ENCODE data around the gene BMP5. TPM values are rescaled to one million over a fixed set of nuclear protein-coding genes. Genes with fewer than 3 reads are reported as not detected.

BMP5 gene
- total RNA-seq (10 to 100 TPM; 10.7 to 88.7 TPM), polyA plus RNA-seq (1 to 10 TPM; 1.2 to 2.1 TPM)
- long read RNA-seq, donor 1, transcript BMP5-201 (7 exons, 3,952 nt), result major isoform, 18 of 29 reads
- long read RNA-seq, donor 1, partial matches to known transcripts, result 11 of 29 reads
- long read RNA-seq, donor 1, other reads (novel, unspliced or antisense), result 0 of 29 reads
- long read RNA-seq, donor 2, partial matches to known transcripts, result 7 of 10 reads
- long read RNA-seq, donor 2, other reads (novel, unspliced or antisense), result 0 of 10 reads
- long read RNA-seq, donor 3, transcript BMP5-201 (7 exons, 3,952 nt), result major isoform, 16 of 28 reads
- long read RNA-seq, donor 3, partial matches to known transcripts, result 12 of 28 reads
- long read RNA-seq, donor 3, other reads (novel, unspliced or antisense), result 0 of 28 reads
- long read RNA-seq, donor 4, partial matches to known transcripts, result 14 of 18 reads
- long read RNA-seq, donor 4, other reads (novel, unspliced or antisense), result 0 of 18 reads
- long read RNA-seq, donor 5, transcript BMP5-201 (7 exons, 3,952 nt), result major isoform, 12 of 19 reads
- long read RNA-seq, donor 5, partial matches to known transcripts, result 7 of 19 reads
- long read RNA-seq, donor 5, other reads (novel, unspliced or antisense), result 0 of 19 reads

- peak within 1 kb of the TSS; percentile 21 to 68 for H3K27ac ChIP-seq (ENCODE audit: low read depth in 1 of 2, low read length in 1 of 2)
- TF ChIP-seq CTCF (IDR thresholded peaks at IDR 0.05; ENCODE audit: control extremely low read depth, extremely low read depth), result no peak
- no peak within 1 kb of the TSS for H3K4me3 ChIP-seq
- no peak for ATAC-seq (ENCODE audit: insufficient read depth, low FRiP score)
- 50 to 65% methylated on average over 2 of the region's 2 CpGs for WGBS, 2 donors
- H3K9ac ChIP-seq (ENCODE audit: insufficient read depth in 1 of 2, low read length in 2 of 2), result peak within 1 kb of the TSS; percentile 75 to 92
- H3K36me3 ChIP-seq (ENCODE audit: control insufficient read depth in 4 of 4, insufficient read depth in 4 of 4, low read length in 4 of 4), result peaks cover 0 to 10% (median 0%) of the 10 kb centered on the region in 4 donors
- H3K9me3 ChIP-seq (ENCODE audit: control insufficient read depth in 4 of 4, insufficient read depth in 3 of 4, low read length in 3 of 4), result no peaks in the 10 kb centered on the region
- H3K27me3 ChIP-seq (ENCODE audit: control insufficient read depth in 3 of 3, insufficient read depth in 3 of 3, low read length in 2 of 3), result no peaks in the 10 kb centered on the region
- peaks cover 0 to 23% (median 2%) of the 10 kb centered on the region in 5 donors for H3K4me1 ChIP-seq (ENCODE audit: control insufficient read depth in 5 of 5, insufficient read depth in 5 of 5, low read length in 5 of 5)
- peak; percentile 51 to 96 (median 96) for DNase-seq
Measured at GRCh38 chr6:55875400-55875799, at the start of gene BMP5. BMP5 (minus strand) TSS chr6:55875590; CDS start chr6:55874865, 725 bp downstream.

- Histone ChIP-seq H3K4me1 (ENCODE audit: control insufficient read depth in 5 of 5, insufficient read depth in 5 of 5, low read length in 5 of 5) (peaks cover 0 to 3% (median 0%) of the 10 kb centered on the region in 5 donors), H3K36me3 (ENCODE audit: control insufficient read depth in 4 of 4, insufficient read depth in 4 of 4, low read length in 4 of 4) (no peaks in the 10 kb centered on the region), H3K27me3 (ENCODE audit: control insufficient read depth in 3 of 3, insufficient read depth in 3 of 3, low read length in 2 of 3) (no peaks in the 10 kb centered on the region), H3K9me3 (ENCODE audit: control insufficient read depth in 4 of 4, insufficient read depth in 3 of 4, low read length in 3 of 4) (no peaks in the 10 kb centered on the region), H3K27ac (ENCODE audit: low read depth in 1 of 2, low read length in 1 of 2) (no peak overlapping the region), H3K4me3 (no peak overlapping the region), H3K9ac (ENCODE audit: insufficient read depth in 1 of 2, low read length in 2 of 2) (no peak overlapping the region)
- TF ChIP-seq CTCF (IDR thresholded peaks at IDR 0.05; ENCODE audit: control extremely low read depth, extremely low read depth), result no peak
- ATAC-seq (ENCODE audit: insufficient read depth, low FRiP score) (no peak), DNase-seq (no peak)
Measured at GRCh38 chr6:55922406-55922805, 47.0 kb upstream of the BMP5 start.

GRCh38 chr6:55919716-55920308 is 44.4 kb upstream of the BMP5 start:
- no peak overlapping the region for H3K9ac ChIP-seq (ENCODE audit: insufficient read depth in 1 of 2, low read length in 2 of 2)
- H3K4me3 ChIP-seq, result no peak overlapping the region
- WGBS, 2 donors, result 80 to 83% methylated on average over 5 of the region's 5 CpGs
- no peaks in the 10 kb centered on the region for H3K36me3 ChIP-seq (ENCODE audit: control insufficient read depth in 4 of 4, insufficient read depth in 4 of 4, low read length in 4 of 4)
- H3K27ac ChIP-seq (ENCODE audit: low read depth in 1 of 2, low read length in 1 of 2), result no peak overlapping the region
- no peaks in the 10 kb centered on the region for H3K27me3 ChIP-seq (ENCODE audit: control insufficient read depth in 3 of 3, insufficient read depth in 3 of 3, low read length in 2 of 3)
- no peak for DNase-seq
- H3K4me1 ChIP-seq (ENCODE audit: control insufficient read depth in 5 of 5, insufficient read depth in 5 of 5, low read length in 5 of 5), result peaks cover 0 to 6% (median 0%) of the 10 kb centered on the region in 5 donors
- TF ChIP-seq CTCF (IDR thresholded peaks at IDR 0.05; ENCODE audit: control extremely low read depth, extremely low read depth), result no peak
- H3K9me3 ChIP-seq (ENCODE audit: control insufficient read depth in 4 of 4, insufficient read depth in 3 of 4, low read length in 3 of 4), result no peaks in the 10 kb centered on the region
- no peak for ATAC-seq (ENCODE audit: insufficient read depth, low FRiP score)

Data from lung (tissue), 16 donors.